ENCODE results near the gene MBOAT1.

GRCh38 chr6:20227350-20227749, 15.1 kb upstream of the MBOAT1 start:
- TF ChIP-seq CTCF (conservative IDR thresholded peaks at IDR 0.05 in 1 of 2, IDR thresholded peaks at IDR 0.05 in 1 of 2; ENCODE audit: extremely low read depth in 1 of 2, insufficient read depth in 1 of 2, low read depth in 1 of 2, low read length in 2 of 2) (no peak), EZH2 (IDR thresholded peaks at IDR 0.05; ENCODE audit: borderline replicate concordance, low read length) (no peak)
